ENCODE results near the gene C4orf50.

DNA sequence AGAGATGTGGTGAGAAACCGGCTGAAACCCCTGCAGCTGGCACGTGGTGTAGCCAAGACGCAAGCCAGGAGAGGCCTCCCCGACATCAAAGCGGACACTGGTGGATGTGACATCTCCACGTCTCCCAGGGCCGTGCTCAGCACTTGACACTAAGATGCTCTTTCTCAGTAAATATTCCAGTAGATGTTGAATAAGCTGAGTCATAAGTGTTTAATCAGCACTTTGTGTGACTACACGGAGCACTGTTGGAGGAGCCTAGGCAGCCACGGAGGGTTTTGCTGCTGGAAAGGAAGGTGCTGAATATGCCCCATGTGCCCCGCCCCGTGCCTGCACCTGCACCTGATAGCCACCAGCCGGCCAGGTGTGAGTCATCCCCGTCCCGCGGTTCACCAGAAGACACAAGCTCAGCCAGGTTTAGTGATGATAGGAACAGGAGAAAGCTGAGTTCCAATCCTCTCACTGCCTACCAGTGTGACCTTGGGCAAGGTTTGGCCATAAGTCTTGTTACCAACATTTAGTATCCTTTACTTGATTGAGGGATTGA is 29.0 kb upstream of the C4orf50 start:
- TF ChIP-seq, protein P1, sequence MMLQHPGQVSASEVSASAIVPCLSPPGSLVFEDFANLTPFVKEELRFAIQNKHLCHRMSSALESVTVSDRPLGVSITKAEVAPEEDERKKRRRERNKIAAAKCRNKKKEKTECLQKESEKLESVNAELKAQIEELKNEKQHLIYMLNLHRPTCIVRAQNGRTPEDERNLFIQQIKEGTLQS (IDR thresholded peaks at IDR 0.05): no peak
- TF ChIP-seq, protein P2, sequence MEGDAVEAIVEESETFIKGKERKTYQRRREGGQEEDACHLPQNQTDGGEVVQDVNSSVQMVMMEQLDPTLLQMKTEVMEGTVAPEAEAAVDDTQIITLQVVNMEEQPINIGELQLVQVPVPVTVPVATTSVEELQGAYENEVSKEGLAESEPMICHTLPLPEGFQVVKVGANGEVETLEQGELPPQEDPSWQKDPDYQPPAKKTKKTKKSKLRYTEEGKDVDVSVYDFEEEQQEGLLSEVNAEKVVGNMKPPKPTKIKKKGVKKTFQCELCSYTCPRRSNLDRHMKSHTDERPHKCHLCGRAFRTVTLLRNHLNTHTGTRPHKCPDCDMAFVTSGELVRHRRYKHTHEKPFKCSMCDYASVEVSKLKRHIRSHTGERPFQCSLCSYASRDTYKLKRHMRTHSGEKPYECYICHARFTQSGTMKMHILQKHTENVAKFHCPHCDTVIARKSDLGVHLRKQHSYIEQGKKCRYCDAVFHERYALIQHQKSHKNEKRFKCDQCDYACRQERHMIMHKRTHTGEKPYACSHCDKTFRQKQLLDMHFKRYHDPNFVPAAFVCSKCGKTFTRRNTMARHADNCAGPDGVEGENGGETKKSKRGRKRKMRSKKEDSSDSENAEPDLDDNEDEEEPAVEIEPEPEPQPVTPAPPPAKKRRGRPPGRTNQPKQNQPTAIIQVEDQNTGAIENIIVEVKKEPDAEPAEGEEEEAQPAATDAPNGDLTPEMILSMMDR (IDR thresholded peaks at IDR 0.05; ENCODE audit: low read depth, low read length, missing input control): no peak
- no peak for TF ChIP-seq JUND (IDR thresholded peaks at IDR 0.05)
- TF ChIP-seq, protein P3, sequence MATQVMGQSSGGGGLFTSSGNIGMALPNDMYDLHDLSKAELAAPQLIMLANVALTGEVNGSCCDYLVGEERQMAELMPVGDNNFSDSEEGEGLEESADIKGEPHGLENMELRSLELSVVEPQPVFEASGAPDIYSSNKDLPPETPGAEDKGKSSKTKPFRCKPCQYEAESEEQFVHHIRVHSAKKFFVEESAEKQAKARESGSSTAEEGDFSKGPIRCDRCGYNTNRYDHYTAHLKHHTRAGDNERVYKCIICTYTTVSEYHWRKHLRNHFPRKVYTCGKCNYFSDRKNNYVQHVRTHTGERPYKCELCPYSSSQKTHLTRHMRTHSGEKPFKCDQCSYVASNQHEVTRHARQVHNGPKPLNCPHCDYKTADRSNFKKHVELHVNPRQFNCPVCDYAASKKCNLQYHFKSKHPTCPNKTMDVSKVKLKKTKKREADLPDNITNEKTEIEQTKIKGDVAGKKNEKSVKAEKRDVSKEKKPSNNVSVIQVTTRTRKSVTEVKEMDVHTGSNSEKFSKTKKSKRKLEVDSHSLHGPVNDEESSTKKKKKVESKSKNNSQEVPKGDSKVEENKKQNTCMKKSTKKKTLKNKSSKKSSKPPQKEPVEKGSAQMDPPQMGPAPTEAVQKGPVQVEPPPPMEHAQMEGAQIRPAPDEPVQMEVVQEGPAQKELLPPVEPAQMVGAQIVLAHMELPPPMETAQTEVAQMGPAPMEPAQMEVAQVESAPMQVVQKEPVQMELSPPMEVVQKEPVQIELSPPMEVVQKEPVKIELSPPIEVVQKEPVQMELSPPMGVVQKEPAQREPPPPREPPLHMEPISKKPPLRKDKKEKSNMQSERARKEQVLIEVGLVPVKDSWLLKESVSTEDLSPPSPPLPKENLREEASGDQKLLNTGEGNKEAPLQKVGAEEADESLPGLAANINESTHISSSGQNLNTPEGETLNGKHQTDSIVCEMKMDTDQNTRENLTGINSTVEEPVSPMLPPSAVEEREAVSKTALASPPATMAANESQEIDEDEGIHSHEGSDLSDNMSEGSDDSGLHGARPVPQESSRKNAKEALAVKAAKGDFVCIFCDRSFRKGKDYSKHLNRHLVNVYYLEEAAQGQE (IDR thresholded peaks at IDR 0.05): no peak
- no peak for TF ChIP-seq RAD21 (IDR thresholded peaks at IDR 0.05)
- TF ChIP-seq YY1 (IDR thresholded peaks at IDR 0.05): no peak
- TF ChIP-seq TAF1 (conservative IDR thresholded peaks at IDR 0.05): no peak
